Mesodermal cell (in vitro differentiated cells): ENCODE data around the gene SLC41A3.

Experiments used
- H3K27ac ChIP-seq: 2 replicates; pipeline ENCODE4 v1.7.0; 2013; ENCODE audit warnings: mild to moderate bottlenecking, low read depth, low read length, moderate library complexity; ENCODE audit not compliant: severe bottlenecking
- H3K36me3 ChIP-seq: 2 replicates; pipeline ENCODE4 v1.7.1; 2013; ENCODE audit warnings: mild to moderate bottlenecking, low read length, moderate library complexity; ENCODE audit not compliant: control insufficient read depth, insufficient read depth
- H3K4me1 ChIP-seq: one replicate; pipeline ENCODE4 v1.7.1; 2013; ENCODE audit warnings: mild to moderate bottlenecking, low read length; ENCODE audit not compliant: insufficient read depth, control insufficient read depth, poor library complexity, severe bottlenecking
- H3K4me3 ChIP-seq: 2 replicates; pipeline ENCODE4 v1.7.0; 2013; ENCODE audit warnings: low read length, control low read depth, mild to moderate bottlenecking; ENCODE audit not compliant: insufficient read depth, poor library complexity, severe bottlenecking; ENCODE audit errors: extremely low read depth
- H3K9me3 ChIP-seq: 2 replicates; pipeline ENCODE4 v1.7.1; 2013; ENCODE audit warnings: mild to moderate bottlenecking, low read length, moderate library complexity; ENCODE audit not compliant: control insufficient read depth
- WGBS, 2 experiments: methylation state at CpG; one replicate each; pipeline ENCODE4 v1.1.5; 2013; ENCODE audit warnings: missing lambda C conversion rate in 2 of 2; ENCODE audit not compliant: insufficient coverage in 2 of 2; 5-methylcytosine and 5-hydroxymethylcytosine counted together

SLC41A3 gene

DNA sequence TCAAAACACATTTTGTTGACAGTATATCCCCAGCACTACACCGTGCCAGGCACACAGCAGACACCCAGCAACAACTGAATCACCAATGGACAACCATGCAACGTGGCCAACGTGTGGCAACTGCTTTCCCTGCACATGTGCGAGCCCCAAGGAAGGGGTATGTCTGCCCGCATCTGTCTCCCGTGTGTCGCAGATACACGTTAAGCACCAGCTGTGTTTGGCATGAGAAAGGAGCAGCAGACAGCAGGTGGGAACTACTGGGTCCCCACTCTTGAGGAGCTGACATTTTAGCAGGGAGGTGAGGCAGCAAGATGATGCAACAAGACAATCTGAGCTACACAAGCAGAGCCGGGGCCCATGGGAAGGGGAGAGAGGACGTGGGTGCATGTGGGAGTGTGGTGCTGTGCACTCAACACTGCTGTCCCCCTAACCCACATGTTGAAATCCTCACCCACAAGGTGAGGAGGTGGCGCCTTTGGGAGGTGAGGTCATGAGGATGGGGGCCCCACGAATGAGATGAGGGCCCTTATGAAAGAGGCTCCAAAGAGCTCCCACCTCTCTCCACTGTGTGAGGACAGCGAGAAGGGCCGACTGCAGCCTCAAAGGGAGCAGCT lies 58.7 kb downstream of the SLC41A3 start:
- Histone ChIP-seq H3K4me1 (no peaks in the 10 kb centered on the region), H3K36me3 (peaks cover 24% of the 10 kb centered on the region), H3K27ac (no peak overlapping the region), H3K4me3 (no peak overlapping the region), H3K9me3 (peaks cover 20% of the 10 kb centered on the region)
- 87 to 91% methylated on average over 10 of the region's 14 CpGs for WGBS, 2 experiments

GRCh38 chr3:126024049-126024854 lies 59.7 kb downstream of the SLC41A3 start:
- no peak overlapping the region for H3K4me3 ChIP-seq
- H3K9me3 ChIP-seq: peaks cover 16% of the 10 kb centered on the region
- 94 to 98% methylated on average over 9 of the region's 9 CpGs for WGBS, 2 experiments
- H3K36me3 ChIP-seq: peaks cover 24% of the 10 kb centered on the region
- H3K4me1 ChIP-seq: no peaks in the 10 kb centered on the region
- H3K27ac ChIP-seq: no peak overlapping the region

DNA sequence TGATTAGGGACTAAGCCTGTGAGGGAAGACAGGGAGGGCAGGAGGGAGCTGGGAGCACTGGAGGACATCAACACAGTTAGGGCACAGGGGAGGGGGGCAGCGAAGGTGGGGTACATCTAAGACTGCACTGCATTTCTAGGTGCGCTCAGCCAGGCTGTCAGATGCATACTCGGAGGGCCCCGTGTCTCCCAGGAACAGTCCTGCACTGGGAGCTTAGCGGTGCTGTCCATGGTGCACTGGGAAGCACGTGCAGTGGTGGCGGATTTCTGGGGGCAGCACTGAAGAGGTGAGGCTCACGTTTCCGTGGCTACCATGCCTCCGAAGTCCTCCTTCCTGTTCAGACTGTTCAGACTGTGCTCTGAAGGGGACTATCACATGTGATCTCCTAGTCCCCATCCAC lies 60.5 kb downstream of the SLC41A3 start:
- H3K4me3 ChIP-seq: no peak overlapping the region
- peaks cover 8% of the 10 kb centered on the region for H3K9me3 ChIP-seq
- H3K36me3 ChIP-seq: peaks cover 18% of the 10 kb centered on the region
- H3K27ac ChIP-seq: no peak overlapping the region
- WGBS, 2 experiments: 84 to 86% methylated on average over 10 of the region's 10 CpGs
- H3K4me1 ChIP-seq: no peaks in the 10 kb centered on the region

DNA sequence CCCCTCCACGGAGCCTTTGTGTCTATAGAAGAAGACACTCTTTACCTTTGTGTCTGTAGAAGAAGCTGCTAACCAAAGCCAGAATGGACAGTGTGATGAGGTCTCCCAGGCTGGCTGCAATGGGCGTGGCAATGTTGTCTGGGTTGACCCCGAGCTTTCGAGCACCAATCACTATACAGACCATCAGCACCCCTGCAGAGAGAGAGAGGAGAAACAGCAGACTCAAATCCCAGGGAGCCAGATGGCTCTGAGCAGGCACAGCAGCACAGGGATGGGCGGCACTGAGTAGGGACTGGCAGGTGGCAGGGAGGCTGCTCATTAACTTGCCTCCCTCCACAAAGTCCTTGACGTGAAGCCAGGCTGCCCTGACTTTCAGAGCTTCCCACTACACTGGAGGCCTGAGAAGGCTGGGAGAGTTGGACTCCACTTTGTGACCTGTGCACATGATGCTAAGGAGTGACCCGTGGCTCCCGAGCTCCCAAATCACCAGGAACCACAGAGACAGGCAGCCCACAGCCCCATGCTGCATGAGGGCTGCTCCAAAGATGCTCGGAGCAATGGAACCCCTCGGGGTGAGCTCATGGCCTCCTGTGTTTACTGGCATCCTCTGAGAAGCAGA lies 61.1 kb downstream of the SLC41A3 start:
- WGBS, 2 experiments: 79 to 95% methylated on average over 3 of the region's 10 CpGs
- Histone ChIP-seq H3K4me1 (no peaks in the 10 kb centered on the region), H3K27ac (no peak overlapping the region), H3K9me3 (peaks cover 2% of the 10 kb centered on the region), H3K4me3 (no peak overlapping the region), H3K36me3 (peaks cover 17% of the 10 kb centered on the region)

DNA sequence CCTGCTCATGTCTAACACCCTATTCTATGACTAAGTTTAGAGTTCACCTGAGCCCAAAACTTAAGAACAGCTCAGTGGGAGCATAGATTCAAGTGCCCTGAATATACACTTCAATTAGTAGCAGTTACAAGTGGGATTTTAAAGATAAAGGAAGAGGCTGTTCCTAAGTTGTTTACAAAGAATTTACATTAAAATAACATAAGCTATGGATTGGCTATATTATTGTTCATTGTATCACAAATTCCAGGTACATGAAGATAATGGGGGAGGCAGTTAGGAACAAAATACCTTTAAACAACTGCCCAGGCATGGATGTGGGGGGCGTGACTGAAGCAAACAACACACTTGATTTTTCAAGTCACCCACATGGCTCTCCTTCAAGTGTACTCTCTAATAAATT lies 62.2 kb downstream of the SLC41A3 start:
- H3K4me3 ChIP-seq: no peak overlapping the region
- no peaks in the 10 kb centered on the region for H3K9me3 ChIP-seq
- H3K27ac ChIP-seq: no peak overlapping the region
- peaks cover 13% of the 10 kb centered on the region for H3K36me3 ChIP-seq
- 80% methylated on average over 1 of the region's 1 CpG; no CpG with 5 or more reads in 1 of the 2 experiments for WGBS, 2 experiments
- H3K4me1 ChIP-seq: no peaks in the 10 kb centered on the region

- 83 to 89% methylated on average over 4 of the region's 5 CpGs for WGBS, 2 experiments
- Histone ChIP-seq H3K36me3 (peaks cover 13% of the 10 kb centered on the region), H3K4me1 (no peaks in the 10 kb centered on the region), H3K9me3 (no peaks in the 10 kb centered on the region), H3K27ac (no peak overlapping the region), H3K4me3 (no peak overlapping the region)
Measured at GRCh38 chr3:126021224-126021623, 62.7 kb downstream of the SLC41A3 start.

DNA sequence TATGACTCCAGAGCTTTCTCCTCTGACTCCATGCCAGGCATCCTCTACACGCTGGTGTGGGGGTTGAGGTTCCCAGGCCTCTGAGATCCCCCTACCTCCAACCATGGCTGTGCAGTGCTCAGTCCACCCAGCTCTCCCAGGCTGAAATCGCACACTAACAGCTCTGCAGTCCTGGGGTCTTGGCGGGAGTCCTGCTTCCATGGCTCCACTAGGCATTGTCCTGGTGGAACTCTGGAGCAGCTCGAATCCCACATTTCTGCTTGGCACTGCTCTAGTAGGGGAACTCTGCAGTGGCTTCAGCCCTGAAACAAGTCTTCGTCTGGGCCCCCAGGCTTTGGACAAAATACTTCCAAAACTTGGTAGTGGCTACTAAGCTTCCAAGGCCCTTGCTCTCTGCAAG lies 64.2 kb downstream of the SLC41A3 start:
- Histone ChIP-seq H3K4me1 (no peaks in the 10 kb centered on the region), H3K27ac (no peak overlapping the region), H3K9me3 (no peaks in the 10 kb centered on the region), H3K4me3 (no peak overlapping the region), H3K36me3 (peaks cover 13% of the 10 kb centered on the region)
- 76 to 77% methylated on average over 4 to 5 of the region's 5 CpGs for WGBS, 2 experiments

DNA sequence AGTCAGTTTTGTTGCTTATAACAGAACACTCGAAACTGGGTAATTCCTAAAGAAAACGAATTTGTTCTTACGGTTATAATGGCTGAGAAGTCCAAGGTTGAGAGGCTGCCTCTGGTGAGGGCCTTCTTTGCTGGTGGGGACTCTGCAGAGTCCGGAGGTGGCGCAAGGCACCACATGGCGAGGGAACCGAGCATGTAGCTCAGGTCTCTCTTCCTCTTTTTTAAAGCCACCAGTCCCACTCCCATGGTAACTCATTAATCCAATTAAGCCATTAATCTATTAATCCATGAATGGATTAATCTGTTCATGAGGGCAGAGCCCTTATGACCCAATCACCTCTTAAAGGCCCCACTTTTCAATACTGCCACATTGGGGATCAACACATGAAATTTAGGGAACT lies 64.9 kb downstream of the SLC41A3 start:
- 86 to 93% methylated on average over 3 to 7 of the region's 7 CpGs for WGBS, 2 experiments
- Histone ChIP-seq H3K4me1 (no peaks in the 10 kb centered on the region), H3K4me3 (no peak overlapping the region), H3K9me3 (no peaks in the 10 kb centered on the region), H3K27ac (no peak overlapping the region), H3K36me3 (peaks cover 18% of the 10 kb centered on the region)

GRCh38 chr3:126018545-126018944 lies 65.4 kb downstream of the SLC41A3 start:
- Histone ChIP-seq H3K4me3 (no peak overlapping the region), H3K27ac (no peak overlapping the region), H3K36me3 (peaks cover 21% of the 10 kb centered on the region), H3K4me1 (no peaks in the 10 kb centered on the region), H3K9me3 (no peaks in the 10 kb centered on the region)
- WGBS, 2 experiments: 83 to 86% methylated on average over 1 of the region's 1 CpG

- 92 to 96% methylated on average over 7 to 9 of the region's 9 CpGs for WGBS, 2 experiments
- H3K4me1 ChIP-seq: no peaks in the 10 kb centered on the region
- H3K36me3 ChIP-seq: peaks cover 22% of the 10 kb centered on the region
- H3K27ac ChIP-seq: no peak overlapping the region
- H3K4me3 ChIP-seq: no peak overlapping the region
- no peaks in the 10 kb centered on the region for H3K9me3 ChIP-seq
Measured at GRCh38 chr3:126017362-126017761, 66.6 kb downstream of the SLC41A3 start.

GRCh38 chr3:126016616-126017015 lies 67.3 kb downstream of the SLC41A3 start:
- 92 to 93% methylated on average over 7 of the region's 8 CpGs for WGBS, 2 experiments
- H3K9me3 ChIP-seq: no peaks in the 10 kb centered on the region
- peaks cover 22% of the 10 kb centered on the region for H3K36me3 ChIP-seq
- H3K27ac ChIP-seq: no peak overlapping the region
- H3K4me3 ChIP-seq: no peak overlapping the region
- H3K4me1 ChIP-seq: no peaks in the 10 kb centered on the region
